ENCODE results near the gene METTL22. TPM values are rescaled to one million over a fixed set of nuclear protein-coding genes. Genes with fewer than 3 reads are reported as not detected.

The METTL22 gene, protein sequence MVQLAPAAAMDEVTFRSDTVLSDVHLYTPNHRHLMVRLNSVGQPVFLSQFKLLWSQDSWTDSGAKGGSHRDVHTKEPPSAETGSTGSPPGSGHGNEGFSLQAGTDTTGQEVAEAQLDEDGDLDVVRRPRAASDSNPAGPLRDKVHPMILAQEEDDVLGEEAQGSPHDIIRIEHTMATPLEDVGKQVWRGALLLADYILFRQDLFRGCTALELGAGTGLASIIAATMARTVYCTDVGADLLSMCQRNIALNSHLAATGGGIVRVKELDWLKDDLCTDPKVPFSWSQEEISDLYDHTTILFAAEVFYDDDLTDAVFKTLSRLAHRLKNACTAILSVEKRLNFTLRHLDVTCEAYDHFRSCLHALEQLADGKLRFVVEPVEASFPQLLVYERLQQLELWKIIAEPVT
- total RNA-seq (ENCODE audit: unreplicated experiment): 87.9 TPM
- long read RNA-seq, full-length matches to known transcripts: 21 of 39 reads
- long read RNA-seq, partial matches to known transcripts: 4 of 39 reads
- long read RNA-seq, other reads (novel, unspliced or antisense): 14 of 39 reads

DNA sequence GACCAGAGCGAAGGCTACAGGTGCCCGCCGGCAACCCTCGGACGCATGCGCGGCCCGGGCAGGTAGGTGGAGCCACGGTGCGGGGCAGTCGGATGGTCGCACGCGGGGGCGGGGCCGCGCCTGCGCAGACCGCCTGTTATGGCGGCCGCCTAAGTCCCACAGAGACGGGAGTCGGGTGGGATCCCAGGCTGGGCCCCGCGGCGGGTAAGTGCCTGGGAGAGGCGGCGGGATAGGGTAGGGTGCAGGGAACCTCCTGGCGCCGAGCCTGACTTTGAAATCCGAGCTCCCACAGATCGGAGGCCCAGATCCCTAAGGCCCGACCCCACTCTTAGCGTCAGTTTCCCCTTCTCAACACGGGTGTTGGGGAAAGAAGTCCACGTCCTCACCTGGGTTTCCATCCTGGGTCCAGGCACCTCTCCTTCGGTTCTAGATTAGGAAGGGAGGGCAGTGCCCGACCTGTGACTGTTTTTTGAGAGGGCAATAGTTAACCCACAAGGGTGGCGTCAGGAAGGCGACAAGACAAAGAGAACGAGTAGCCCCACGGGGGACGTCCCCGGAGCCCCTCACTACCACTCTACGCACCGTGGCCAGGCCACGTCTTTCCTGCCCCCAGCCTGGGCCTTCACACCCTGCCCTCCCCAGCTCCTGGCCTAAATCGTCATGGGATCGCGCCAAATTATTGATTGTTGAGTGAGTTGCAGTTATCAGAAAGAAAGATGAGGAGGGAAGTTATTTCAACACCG is at the start of gene METTL22:
Gene METTL22, plus strand, starts transcription at position 127 of the 743 bp plus-strand sequence. CDS start 3,968 bp downstream, outside the sequence.
- Mint-ChIP-seq H3K4me3 (ENCODE audit: unreplicated experiment) (peak within 1 kb of the TSS; percentile 89), H3K27ac (ENCODE audit: unreplicated experiment) (peak within 1 kb of the TSS; percentile 90), H3K27me3 (ENCODE audit: unreplicated experiment) (peaks cover 2% of the 10 kb centered on the region), H3K9me3 (ENCODE audit: unreplicated experiment) (peaks cover 9% of the 10 kb centered on the region), H3K4me1 (ENCODE audit: low read depth, unreplicated experiment) (peaks cover 4% of the 10 kb centered on the region), H3K36me3 (ENCODE audit: unreplicated experiment) (no peaks in the 10 kb centered on the region)
- DNase-seq: peak; percentile 95
- TF ChIP-seq, protein P1, sequence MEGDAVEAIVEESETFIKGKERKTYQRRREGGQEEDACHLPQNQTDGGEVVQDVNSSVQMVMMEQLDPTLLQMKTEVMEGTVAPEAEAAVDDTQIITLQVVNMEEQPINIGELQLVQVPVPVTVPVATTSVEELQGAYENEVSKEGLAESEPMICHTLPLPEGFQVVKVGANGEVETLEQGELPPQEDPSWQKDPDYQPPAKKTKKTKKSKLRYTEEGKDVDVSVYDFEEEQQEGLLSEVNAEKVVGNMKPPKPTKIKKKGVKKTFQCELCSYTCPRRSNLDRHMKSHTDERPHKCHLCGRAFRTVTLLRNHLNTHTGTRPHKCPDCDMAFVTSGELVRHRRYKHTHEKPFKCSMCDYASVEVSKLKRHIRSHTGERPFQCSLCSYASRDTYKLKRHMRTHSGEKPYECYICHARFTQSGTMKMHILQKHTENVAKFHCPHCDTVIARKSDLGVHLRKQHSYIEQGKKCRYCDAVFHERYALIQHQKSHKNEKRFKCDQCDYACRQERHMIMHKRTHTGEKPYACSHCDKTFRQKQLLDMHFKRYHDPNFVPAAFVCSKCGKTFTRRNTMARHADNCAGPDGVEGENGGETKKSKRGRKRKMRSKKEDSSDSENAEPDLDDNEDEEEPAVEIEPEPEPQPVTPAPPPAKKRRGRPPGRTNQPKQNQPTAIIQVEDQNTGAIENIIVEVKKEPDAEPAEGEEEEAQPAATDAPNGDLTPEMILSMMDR (IDR thresholded peaks at IDR 0.05; ENCODE audit: partially characterized antibody, unreplicated experiment): no peak

DNA sequence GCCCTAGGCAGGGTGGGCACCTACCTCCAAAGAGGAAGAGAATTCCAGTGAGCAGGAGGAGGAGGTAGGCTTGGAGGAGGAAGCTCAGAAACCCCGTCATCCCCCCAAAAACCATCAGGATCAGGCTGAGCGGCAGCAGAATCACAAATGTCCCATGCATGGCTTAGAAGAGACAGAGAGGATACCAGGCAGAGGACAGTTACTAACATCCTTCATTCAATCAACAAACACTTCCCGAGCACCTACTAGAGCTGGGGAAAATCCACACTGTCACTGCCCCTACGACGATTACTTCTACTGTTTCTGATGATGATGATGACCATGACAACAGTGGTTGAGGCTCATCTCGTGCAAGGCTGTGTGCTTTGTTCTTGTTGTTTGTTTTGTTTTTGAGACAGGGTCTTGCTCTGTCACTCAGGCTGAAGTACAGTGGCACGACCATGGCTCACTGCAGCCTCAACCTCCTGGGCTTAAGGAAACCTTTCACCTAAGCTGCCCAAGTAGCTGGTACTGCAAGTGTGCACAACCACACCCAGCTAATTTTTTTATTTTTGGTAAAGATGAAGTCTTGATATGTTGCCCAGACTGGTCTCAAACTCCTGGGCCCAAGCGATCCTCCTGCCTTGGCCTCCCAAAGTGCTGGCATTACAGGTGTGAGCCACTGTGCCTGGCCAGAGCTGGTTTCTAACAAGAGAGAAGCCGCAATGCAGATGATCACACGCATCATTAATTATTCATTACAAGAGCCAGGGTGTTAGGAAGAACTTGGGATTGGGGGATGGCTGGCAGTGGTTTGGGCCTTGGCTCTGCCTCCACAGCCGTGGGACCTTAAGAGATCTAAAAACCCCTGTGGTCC is 49.2 kb upstream of the METTL22 start:
- Mint-ChIP-seq H3K4me1 (ENCODE audit: low read depth, unreplicated experiment) (peaks cover 6% of the 10 kb centered on the region), H3K9me3 (ENCODE audit: unreplicated experiment) (no peaks in the 10 kb centered on the region), H3K36me3 (ENCODE audit: unreplicated experiment) (no peaks in the 10 kb centered on the region), H3K27me3 (ENCODE audit: unreplicated experiment) (peaks cover 4% of the 10 kb centered on the region), H3K4me3 (ENCODE audit: unreplicated experiment) (no peak overlapping the region), H3K27ac (ENCODE audit: unreplicated experiment) (no peak overlapping the region)
- DNase-seq: no peak
- TF ChIP-seq, protein P1 (IDR thresholded peaks at IDR 0.05; ENCODE audit: partially characterized antibody, unreplicated experiment): no peak

DNA sequence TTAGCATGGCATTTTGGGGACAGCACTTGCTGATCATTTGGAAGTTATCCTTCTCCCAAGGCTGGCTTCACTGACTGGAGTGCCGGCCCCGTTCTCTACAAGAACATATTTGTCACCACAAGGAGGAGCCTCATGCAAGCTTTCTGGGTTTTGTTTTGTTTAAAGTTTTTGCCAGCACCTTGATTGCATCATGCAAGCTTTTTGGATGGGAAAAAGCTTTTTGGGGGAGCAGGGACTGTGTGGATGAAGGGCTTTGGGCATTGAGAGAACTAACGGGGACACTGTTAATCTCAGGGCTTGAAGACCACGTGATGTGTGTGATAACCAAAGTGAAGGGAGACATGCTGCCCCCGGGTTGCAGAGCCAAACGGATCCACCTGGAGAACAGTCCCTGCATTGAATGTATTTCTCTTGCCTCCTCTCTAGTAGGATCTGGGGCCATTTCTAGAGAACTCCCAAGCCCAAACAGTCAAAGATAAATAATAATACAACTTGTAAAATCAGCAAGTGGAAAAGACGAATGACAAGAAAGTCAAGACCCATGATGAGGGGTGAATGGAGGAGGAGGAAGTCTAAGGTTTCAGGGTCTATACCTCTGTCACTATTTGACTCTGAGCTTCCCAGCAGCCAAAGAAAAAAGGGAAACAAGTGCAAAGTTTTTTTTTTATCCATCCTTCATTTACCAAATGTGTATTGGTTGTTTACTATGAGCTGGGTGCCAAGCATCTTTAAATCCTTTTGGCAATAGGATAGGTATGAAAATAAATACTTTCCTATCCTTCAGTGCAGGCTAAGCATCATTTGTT is 48.4 kb upstream of the METTL22 start:
- no peak overlapping the region for H3K4me3 Mint-ChIP-seq (ENCODE audit: unreplicated experiment)
- no peaks in the 10 kb centered on the region for H3K9me3 Mint-ChIP-seq (ENCODE audit: unreplicated experiment)
- H3K27ac Mint-ChIP-seq (ENCODE audit: unreplicated experiment): no peak overlapping the region
- peaks cover 4% of the 10 kb centered on the region for H3K27me3 Mint-ChIP-seq (ENCODE audit: unreplicated experiment)
- peaks cover 6% of the 10 kb centered on the region for H3K4me1 Mint-ChIP-seq (ENCODE audit: low read depth, unreplicated experiment)
- TF ChIP-seq, protein P1 (IDR thresholded peaks at IDR 0.05; ENCODE audit: partially characterized antibody, unreplicated experiment): peak; percentile 73
- DNase-seq: peak; percentile 27
- H3K36me3 Mint-ChIP-seq (ENCODE audit: unreplicated experiment): no peaks in the 10 kb centered on the region

DNA sequence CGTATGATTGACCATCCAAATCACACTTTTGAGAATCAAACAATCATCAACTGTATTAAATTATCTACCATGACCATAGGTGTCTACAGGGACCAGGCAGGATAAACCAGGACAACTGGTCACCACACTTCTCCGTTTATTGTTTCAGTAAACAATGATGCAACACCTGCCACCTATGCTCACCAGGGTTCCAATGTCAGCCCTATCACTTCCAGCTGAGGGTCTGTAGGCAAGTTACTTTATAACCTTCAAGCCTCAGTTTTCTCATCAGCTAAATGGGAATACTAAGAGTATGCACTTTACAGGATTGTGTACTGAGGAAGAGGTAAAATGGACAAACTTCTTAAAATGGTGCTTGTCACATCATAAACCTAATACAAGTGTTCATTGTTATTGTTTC is 46.1 kb upstream of the METTL22 start:
- Mint-ChIP-seq H3K36me3 (ENCODE audit: unreplicated experiment) (no peaks in the 10 kb centered on the region), H3K9me3 (ENCODE audit: unreplicated experiment) (no peaks in the 10 kb centered on the region), H3K27me3 (ENCODE audit: unreplicated experiment) (peaks cover 5% of the 10 kb centered on the region), H3K4me3 (ENCODE audit: unreplicated experiment) (no peak overlapping the region), H3K4me1 (ENCODE audit: low read depth, unreplicated experiment) (peaks cover 2% of the 10 kb centered on the region), H3K27ac (ENCODE audit: unreplicated experiment) (no peak overlapping the region)
- DNase-seq: no peak
- TF ChIP-seq, protein P1 (IDR thresholded peaks at IDR 0.05; ENCODE audit: partially characterized antibody, unreplicated experiment): no peak
